H9 (cell line): ENCODE data around the gene MYO1F. TPM values are rescaled to one million over a fixed set of nuclear protein-coding genes. Genes with fewer than 3 reads are reported as not detected.

Experiments
- DNase-seq: peaks from one replicate; pipeline ENCODE4 v3.0.0-alpha.2; 2017
- H2AFZ ChIP-seq: one replicate; pipeline ENCODE4 v1.6.1; 2013; ENCODE audit warnings: mild to moderate bottlenecking, low read length, control low read depth, moderate library complexity
- H2AK5ac ChIP-seq: 2 replicates; pipeline ENCODE4 v1.6.1; 2013; ENCODE audit warnings: low read length, control low read depth, mixed read lengths; ENCODE audit not compliant: insufficient read length
- H2BK120ac ChIP-seq: one replicate; pipeline ENCODE4 v1.6.1; 2013; ENCODE audit warnings: low read depth, mild to moderate bottlenecking, low read length, control low read depth, inconsistent platforms; ENCODE audit not compliant: poor library complexity, severe bottlenecking
- H2BK12ac ChIP-seq: 2 replicates; pipeline ENCODE4 v1.6.1; 2013; ENCODE audit warnings: low read length, control low read depth, mixed read lengths, low read depth; ENCODE audit not compliant: insufficient read length
- H2BK15ac ChIP-seq: 2 replicates; pipeline ENCODE4 v1.6.1; 2013; ENCODE audit warnings: low read depth, low read length, control low read depth
- H2BK20ac ChIP-seq: one replicate; pipeline ENCODE4 v1.6.1; 2013; ENCODE audit warnings: low read depth, mild to moderate bottlenecking, low read length, control low read depth, inconsistent platforms; ENCODE audit not compliant: poor library complexity, severe bottlenecking
- H2BK5ac ChIP-seq: 2 replicates; pipeline ENCODE4 v1.6.1; 2013; ENCODE audit warnings: low read length, control low read depth, mixed read lengths; ENCODE audit not compliant: insufficient read length
- H3K14ac ChIP-seq: 2 replicates; pipeline ENCODE4 v1.6.1; 2013; ENCODE audit warnings: low read length, control low read depth; ENCODE audit not compliant: insufficient read depth
- H3K18ac ChIP-seq: 2 replicates; pipeline ENCODE4 v1.6.1; 2013; ENCODE audit warnings: low read depth, mild to moderate bottlenecking, mixed read lengths, low read length, control low read depth; ENCODE audit not compliant: insufficient read length
- H3K23ac ChIP-seq: 2 replicates; pipeline ENCODE4 v1.6.1; 2013; ENCODE audit warnings: low read length, control low read depth, mixed read lengths, low read depth; ENCODE audit not compliant: insufficient read length
- H3K23me2 ChIP-seq: 2 replicates; pipeline ENCODE4 v1.6.1; 2013; ENCODE audit warnings: low read depth, mild to moderate bottlenecking, mixed read lengths, low read length, control low read depth; ENCODE audit not compliant: insufficient read length, poor library complexity, severe bottlenecking
- H3K27ac ChIP-seq: 2 replicates; pipeline ENCODE4 v1.5.1; 2013; ENCODE audit warnings: low read length, control low read depth, mixed read lengths, low read depth; ENCODE audit not compliant: insufficient read length
- H3K27me3 ChIP-seq: 2 replicates; pipeline ENCODE4 v1.6.1; 2013; ENCODE audit warnings: low read length, control low read depth, inconsistent platforms; ENCODE audit not compliant: insufficient read depth
- H3K4ac ChIP-seq: 2 replicates; pipeline ENCODE4 v1.6.1; 2013; ENCODE audit warnings: low read depth, mild to moderate bottlenecking, control low read depth, inconsistent platforms, low read length, moderate library complexity
- H3K4me1 ChIP-seq: 2 replicates; pipeline ENCODE4 v1.6.1; 2013; ENCODE audit warnings: low read length, control low read depth, inconsistent platforms; ENCODE audit not compliant: insufficient read depth
- H3K4me2 ChIP-seq: 2 replicates; pipeline ENCODE4 v1.6.1; 2013; ENCODE audit warnings: low read length, control low read depth, mixed read lengths; ENCODE audit not compliant: insufficient read length, insufficient read depth
- H3K56ac ChIP-seq: 2 replicates; pipeline ENCODE4 v1.6.1; 2013; ENCODE audit warnings: low read depth, mild to moderate bottlenecking, mixed read lengths, low read length, control low read depth; ENCODE audit not compliant: insufficient read length
- H3K79me1 ChIP-seq: 2 replicates; pipeline ENCODE4 v1.6.1; 2013; ENCODE audit warnings: low read depth, mild to moderate bottlenecking, moderate library complexity, low read length, control low read depth, inconsistent platforms; ENCODE audit not compliant: insufficient read depth, poor library complexity, severe bottlenecking
- H3K79me2 ChIP-seq: 2 replicates; pipeline ENCODE4 v1.6.1; 2013; ENCODE audit warnings: low read length, control low read depth, inconsistent platforms; ENCODE audit not compliant: insufficient read depth
- H3K9ac ChIP-seq: 2 replicates; pipeline ENCODE4 v1.6.1; 2013; ENCODE audit warnings: low read length, control low read depth, mixed read lengths; ENCODE audit not compliant: insufficient read length; ENCODE audit errors: extremely low read depth
- H3K9me3 ChIP-seq: one replicate; pipeline ENCODE4 v1.6.1; 2013; ENCODE audit warnings: low read depth, low read length, inconsistent platforms; ENCODE audit not compliant: control insufficient read depth
- H3T11ph ChIP-seq: one replicate; pipeline ENCODE4 v1.6.1; 2013; ENCODE audit warnings: mild to moderate bottlenecking, low read length, control low read depth, inconsistent platforms
- H4K20me1 ChIP-seq: one replicate; pipeline ENCODE4 v1.6.1; 2013; ENCODE audit not compliant: control insufficient read depth, insufficient read length, insufficient read depth
- H4K5ac ChIP-seq: 2 replicates; pipeline ENCODE4 v1.6.1; 2013; ENCODE audit warnings: low read depth, mild to moderate bottlenecking, mixed read lengths, low read length, control low read depth; ENCODE audit not compliant: insufficient read length
- H4K8ac ChIP-seq: replicated peaks from 2 replicates; pipeline ENCODE4 v1.6.1; 2013; ENCODE audit warnings: low read length, control low read depth, mixed read lengths, low read depth; ENCODE audit not compliant: insufficient read length
- H4K91ac ChIP-seq: 2 replicates; pipeline ENCODE4 v1.6.1; 2013; ENCODE audit warnings: low read depth, mild to moderate bottlenecking, moderate library complexity, mixed read lengths, low read length, control low read depth; ENCODE audit not compliant: insufficient read length
- H3K27ac Mint-ChIP-seq, 3 experiments: 2 replicates in 2 of 3; 3 replicates in 1 of 3; pipeline ENCODE4 v1.8.0; 2020 to 2021; ENCODE audit warnings: mixed read lengths in 3 of 3, mild to moderate bottlenecking in 1 of 3, moderate library complexity in 1 of 3
- H3K27me3 Mint-ChIP-seq: 2 replicates; pipeline ENCODE4 v1.8.0; 2021; ENCODE audit warnings: low read depth, mild to moderate bottlenecking, moderate library complexity, mixed read lengths
- H3K36me3 Mint-ChIP-seq, 3 experiments: 2 replicates in 2 of 3; 3 replicates in 1 of 3; pipeline ENCODE4 v1.8.0; 2020 to 2021; ENCODE audit warnings: low read depth in 3 of 3, mixed read lengths in 3 of 3; ENCODE audit not compliant: insufficient read depth in 1 of 3
- H3K4me1 Mint-ChIP-seq, 2 experiments: 2 replicates each; pipeline ENCODE4 v1.8.0; 2020; ENCODE audit warnings: mixed read lengths in 2 of 2
- H3K4me3 Mint-ChIP-seq, 2 experiments: 2 replicates in 1 of 2; 3 replicates in 1 of 2; pipeline ENCODE4 v1.8.0; 2020 to 2021; ENCODE audit warnings: mild to moderate bottlenecking in 2 of 2, mixed read lengths in 2 of 2, moderate library complexity in 1 of 2
- H3K9me3 Mint-ChIP-seq, 2 experiments: 2 replicates in 1 of 2; 3 replicates in 1 of 2; pipeline ENCODE4 v1.8.0; 2020; ENCODE audit warnings: mild to moderate bottlenecking in 2 of 2, mixed read lengths in 2 of 2, moderate library complexity in 1 of 2
- CTCF ChIP-seq: fragments of 200-600 bp; sonication (generic); conservative IDR thresholded peaks from 3 replicates; pipeline ENCODE4 v1.8.0; 2021; ENCODE audit warnings: antibody characterized with exemption, mild to moderate bottlenecking
- WGBS: extraction: QIAGEN DNeasy Blood & Tissue Kit; methylation state at CpG from one replicate; pipeline ENCODE4 v1.1.7; 2013; ENCODE audit warnings: missing lambda C conversion rate, low lambda C conversion rate, mixed read lengths; ENCODE audit not compliant: insufficient read length; ENCODE audit errors: extremely low coverage; 5-methylcytosine and 5-hydroxymethylcytosine counted together
- total RNA-seq: library from RNA; stranded (reverse); gene quantifications from 2 replicates; pipeline ENCODE4 v1.2.1, GENCODE V29; 2021

The MYO1F gene
- total RNA-seq, 1 experiment from 2014 or later: 1.0 TPM

GRCh38 chr19:8526345-8527091, 50.7 kb downstream of the MYO1F start:
- no peak overlapping the region for H2AFZ ChIP-seq
- H3K4ac ChIP-seq: no peak overlapping the region
- H3T11ph ChIP-seq: no peak overlapping the region
- no peak overlapping the region for H3K27ac ChIP-seq
- H3K14ac ChIP-seq: 0 out of 2 replicates have a peak overlapping the region, but pooled peaks have one; percentile 21
- H3K4me1 ChIP-seq: peaks cover 3% of the 10 kb centered on the region; the same call in 1 of the 2 replicates
- no peaks in the 10 kb centered on the region for H3K79me1 ChIP-seq
- no peak overlapping the region for H3K9ac ChIP-seq
- no peaks in the 10 kb centered on the region for H3K23me2 ChIP-seq
- peak overlapping the region; percentile 41 for H3K4me2 ChIP-seq
- no peaks in the 10 kb centered on the region for H3K79me2 ChIP-seq
- H3K4me1 Mint-ChIP-seq: peaks cover 10 to 22% of the 10 kb centered on the region in 2 experiments
- H3K36me3 Mint-ChIP-seq: peaks cover 0 to 2% (median 0%) of the 10 kb centered on the region in 3 experiments; a peak in 3 of 7 replicates
- no peak overlapping the region for H2BK12ac ChIP-seq
- H2BK5ac ChIP-seq: no peak overlapping the region
- no peak overlapping the region for H2BK15ac ChIP-seq
- WGBS: no CpG with 5 or more reads among the region's 57 CpGs
- H2AK5ac ChIP-seq: no peak overlapping the region
- no peaks in the 10 kb centered on the region for H3K9me3 ChIP-seq
- peaks cover 3% of the 10 kb centered on the region for H3K27me3 Mint-ChIP-seq
- no peak overlapping the region for H4K5ac ChIP-seq
- no peaks in the 10 kb centered on the region; a peak in 2 of 5 replicates for H3K9me3 Mint-ChIP-seq
- peak; percentile 94 for DNase-seq
- no peak overlapping the region for H4K91ac ChIP-seq
- no peak overlapping the region for H2BK20ac ChIP-seq
- H4K8ac ChIP-seq: no peak overlapping the region
- H3K27me3 ChIP-seq: no peaks in the 10 kb centered on the region
- H4K20me1 ChIP-seq: no peaks in the 10 kb centered on the region
- H3K4me3 Mint-ChIP-seq: no peak overlapping the region
- H2BK120ac ChIP-seq: no peak overlapping the region
- H3K23ac ChIP-seq: no peak overlapping the region
- no peak for TF ChIP-seq CTCF
- H3K18ac ChIP-seq: no peak overlapping the region
- H3K27ac Mint-ChIP-seq: peak overlapping the region in 1 of 3 experiments; percentile 54; a peak in 1 of 7 replicates
- H3K56ac ChIP-seq: no peak overlapping the region
